Neural crest cell (in vitro differentiated cells): ENCODE data around the gene ZCCHC24. TPM values are rescaled to one million over a fixed set of nuclear protein-coding genes. Genes with fewer than 3 reads are reported as not detected.

Experiments used
- DNase-seq: peaks from one replicate; pipeline ENCODE4 v3.0.0; 2021; ENCODE audit warnings: low read depth, mixed read lengths, low spot score
- H3K27ac Mint-ChIP-seq: one replicate; pipeline ENCODE4 v1.8.0; 2021; ENCODE audit warnings: mild to moderate bottlenecking, mixed read lengths; ENCODE audit not compliant: unreplicated experiment
- H3K27me3 Mint-ChIP-seq: 2 replicates; pipeline ENCODE4 v1.8.0; 2021; ENCODE audit warnings: low read depth, mild to moderate bottlenecking, mixed read lengths
- H3K36me3 Mint-ChIP-seq: 2 replicates; pipeline ENCODE4 v1.8.0; 2021; ENCODE audit warnings: low read depth, mild to moderate bottlenecking, mixed read lengths
- H3K4me1 Mint-ChIP-seq: 2 replicates; pipeline ENCODE4 v1.8.0; 2021; ENCODE audit warnings: mixed read lengths
- H3K4me3 Mint-ChIP-seq: one replicate; pipeline ENCODE4 v1.8.0; 2021; ENCODE audit warnings: mild to moderate bottlenecking, mixed read lengths
- H3K9me3 Mint-ChIP-seq: 2 replicates; pipeline ENCODE4 v1.8.0; 2021; ENCODE audit warnings: mixed read lengths
- CTCF ChIP-seq: fragments of 200-600 bp; sonication (generic); conservative IDR thresholded peaks from 2 replicates; pipeline ENCODE4 v1.5.0; 2021; ENCODE audit warnings: antibody characterized with exemption, mild to moderate bottlenecking
- total RNA-seq: library from RNA; stranded (reverse); gene quantifications from 2 replicates; pipeline ENCODE4 v1.2.1, GENCODE V29; 2021

Gene ZCCHC24
- total RNA-seq, 1 donor from 2014 or later: 26.5 TPM

- peaks cover 3% of the 10 kb centered on the region for H3K9me3 Mint-ChIP-seq
- DNase-seq: no peak
- H3K4me1 Mint-ChIP-seq: peaks cover 12% of the 10 kb centered on the region
- no peak for TF ChIP-seq CTCF
- H3K4me3 Mint-ChIP-seq: no peak overlapping the region
- H3K27ac Mint-ChIP-seq: no peak overlapping the region
- H3K36me3 Mint-ChIP-seq: no peaks in the 10 kb centered on the region
- H3K27me3 Mint-ChIP-seq: no peaks in the 10 kb centered on the region
Measured at GRCh38 chr10:79336739-79337138, 108.7 kb downstream of the ZCCHC24 start.

DNA sequence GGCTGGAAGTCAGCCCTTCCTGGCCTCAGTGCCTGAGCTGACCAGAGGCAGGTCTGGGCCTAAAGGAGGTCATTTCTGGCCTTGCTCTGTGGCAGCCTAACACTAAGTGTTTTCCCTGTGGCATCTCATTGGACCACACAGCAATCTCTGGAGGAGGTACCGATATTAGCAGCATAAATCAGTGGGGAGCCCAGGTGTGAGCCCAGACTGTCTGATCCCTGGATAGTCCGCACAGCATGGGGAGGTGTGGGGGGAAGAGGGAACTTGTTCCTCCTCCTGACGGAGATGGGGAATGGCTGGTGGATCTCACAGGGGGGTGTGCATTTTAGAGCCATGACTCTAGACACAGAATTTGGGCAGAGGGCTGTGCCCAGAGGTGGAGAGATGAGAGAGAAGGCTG, 109.1 kb downstream of the ZCCHC24 start:
- H3K36me3 Mint-ChIP-seq: no peaks in the 10 kb centered on the region
- H3K4me3 Mint-ChIP-seq: no peak overlapping the region
- H3K4me1 Mint-ChIP-seq: peaks cover 12% of the 10 kb centered on the region
- DNase-seq: no peak
- H3K9me3 Mint-ChIP-seq: peaks cover 3% of the 10 kb centered on the region
- no peaks in the 10 kb centered on the region for H3K27me3 Mint-ChIP-seq
- no peak for TF ChIP-seq CTCF
- H3K27ac Mint-ChIP-seq: peak overlapping the region; percentile 52

- H3K4me1 Mint-ChIP-seq: peaks cover 12% of the 10 kb centered on the region
- H3K27me3 Mint-ChIP-seq: no peaks in the 10 kb centered on the region
- TF ChIP-seq CTCF: no peak
- H3K27ac Mint-ChIP-seq: peak overlapping the region; percentile 52
- peaks cover 3% of the 10 kb centered on the region for H3K9me3 Mint-ChIP-seq
- no peak overlapping the region for H3K4me3 Mint-ChIP-seq
- DNase-seq: no peak
- no peaks in the 10 kb centered on the region for H3K36me3 Mint-ChIP-seq
Measured at GRCh38 chr10:79335470-79336235, 109.8 kb downstream of the ZCCHC24 start.

DNA sequence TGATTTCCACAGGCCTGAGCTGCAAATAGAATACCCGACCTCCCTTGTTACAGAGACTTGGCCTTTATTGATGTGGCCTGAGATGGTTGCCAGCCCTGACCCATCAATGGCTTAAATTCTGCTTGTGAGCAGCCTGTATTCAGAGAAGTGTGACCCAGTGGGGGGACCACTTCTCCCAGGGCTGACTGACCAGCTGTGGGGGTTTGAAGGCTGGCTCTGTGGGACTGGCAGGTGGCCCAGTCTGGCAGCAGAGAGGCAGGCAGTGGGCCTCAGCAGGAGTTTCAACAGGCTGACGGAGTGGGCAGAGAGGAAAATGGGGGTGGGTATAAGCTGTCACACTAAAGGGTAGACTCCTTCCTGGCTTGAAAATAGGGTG, 110.3 kb downstream of the ZCCHC24 start:
- H3K9me3 Mint-ChIP-seq: peaks cover 3% of the 10 kb centered on the region
- no peaks in the 10 kb centered on the region for H3K27me3 Mint-ChIP-seq
- no peak for DNase-seq
- H3K4me3 Mint-ChIP-seq: no peak overlapping the region
- peaks cover 12% of the 10 kb centered on the region for H3K4me1 Mint-ChIP-seq
- H3K36me3 Mint-ChIP-seq: no peaks in the 10 kb centered on the region
- no peak for TF ChIP-seq CTCF
- no peak overlapping the region for H3K27ac Mint-ChIP-seq

DNA sequence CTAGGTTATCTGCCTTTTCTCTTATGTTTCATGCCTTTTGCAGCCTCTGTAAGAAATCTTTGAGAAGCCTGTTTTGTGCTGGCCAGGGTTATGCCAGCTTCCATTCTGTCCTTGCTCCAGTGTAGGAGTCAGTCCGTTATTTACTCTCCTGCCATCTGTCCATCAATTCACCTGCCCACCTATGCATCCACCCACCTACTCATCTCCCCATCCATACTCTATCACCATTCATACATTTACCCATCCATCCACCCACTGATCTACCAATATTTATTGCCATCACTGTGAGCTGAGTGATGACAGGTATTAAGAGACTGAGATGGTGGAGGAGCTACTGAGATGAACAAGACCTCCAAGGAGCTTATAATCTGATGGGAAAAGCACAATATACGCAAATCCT, 110.9 kb downstream of the ZCCHC24 start:
- no peak for DNase-seq
- Mint-ChIP-seq H3K9me3 (peaks cover 3% of the 10 kb centered on the region), H3K4me1 (peaks cover 12% of the 10 kb centered on the region), H3K27ac (no peak overlapping the region), H3K4me3 (no peak overlapping the region), H3K36me3 (no peaks in the 10 kb centered on the region), H3K27me3 (no peaks in the 10 kb centered on the region)
- no peak for TF ChIP-seq CTCF
